ENCODE results near the gene ZC3H7B.

The ZC3H7B gene

GRCh38 chr22:41271787-41272186, 29.5 kb upstream of the ZC3H7B start:
- no peak for TF ChIP-seq CTCF (IDR thresholded peaks at IDR 0.05; ENCODE audit: insufficient read depth, missing control alignments)
- DNase-seq (ENCODE audit: insufficient read length, low spot score) (no peak), FAIRE-seq (no peak)

GRCh38 chr22:41273128-41273527, 28.2 kb upstream of the ZC3H7B start:
- TF ChIP-seq CTCF (IDR thresholded peaks at IDR 0.05; ENCODE audit: insufficient read depth, missing control alignments): no peak
- FAIRE-seq (no peak), DNase-seq (ENCODE audit: insufficient read length, low spot score) (no peak)

- FAIRE-seq: no peak
- no peak for TF ChIP-seq CTCF (IDR thresholded peaks at IDR 0.05; ENCODE audit: insufficient read depth, missing control alignments)
Observed at GRCh38 chr22:41274856-41275255, 26.5 kb upstream of the ZC3H7B start.

GRCh38 chr22:41280065-41280464, 21.3 kb upstream of the ZC3H7B start:
- no peak for FAIRE-seq
- DNase-seq (ENCODE audit: insufficient read length, low spot score): no peak
- no peak for TF ChIP-seq CTCF (IDR thresholded peaks at IDR 0.05; ENCODE audit: insufficient read depth, missing control alignments)

More at GRCh38 chr22:41274856-41275255, 26.5 kb upstream of the ZC3H7B start:
- no peak for DNase-seq (ENCODE audit: insufficient read length, low spot score)

GRCh38 chr22:41280854-41281253, 20.5 kb upstream of the ZC3H7B start:
- FAIRE-seq: no peak
- TF ChIP-seq CTCF (IDR thresholded peaks at IDR 0.05; ENCODE audit: insufficient read depth, missing control alignments): no peak

GRCh38 chr22:41284465-41284864, 16.9 kb upstream of the ZC3H7B start:
- no peak for TF ChIP-seq CTCF (IDR thresholded peaks at IDR 0.05; ENCODE audit: insufficient read depth, missing control alignments)
- FAIRE-seq (no peak), DNase-seq (ENCODE audit: insufficient read length, low spot score) (no peak)

More at GRCh38 chr22:41280854-41281253, 20.5 kb upstream of the ZC3H7B start:
- no peak for DNase-seq (ENCODE audit: insufficient read length, low spot score)

GRCh38 chr22:41285441-41285819, 15.9 kb upstream of the ZC3H7B start:
- no peak for DNase-seq (ENCODE audit: insufficient read length, low spot score)
- TF ChIP-seq CTCF (IDR thresholded peaks at IDR 0.05; ENCODE audit: insufficient read depth, missing control alignments): no peak
- FAIRE-seq: no peak

Data from D721Med (cell line).